ENCODE results near the gene PLEKHA8.

The PLEKHA8 gene

DNA sequence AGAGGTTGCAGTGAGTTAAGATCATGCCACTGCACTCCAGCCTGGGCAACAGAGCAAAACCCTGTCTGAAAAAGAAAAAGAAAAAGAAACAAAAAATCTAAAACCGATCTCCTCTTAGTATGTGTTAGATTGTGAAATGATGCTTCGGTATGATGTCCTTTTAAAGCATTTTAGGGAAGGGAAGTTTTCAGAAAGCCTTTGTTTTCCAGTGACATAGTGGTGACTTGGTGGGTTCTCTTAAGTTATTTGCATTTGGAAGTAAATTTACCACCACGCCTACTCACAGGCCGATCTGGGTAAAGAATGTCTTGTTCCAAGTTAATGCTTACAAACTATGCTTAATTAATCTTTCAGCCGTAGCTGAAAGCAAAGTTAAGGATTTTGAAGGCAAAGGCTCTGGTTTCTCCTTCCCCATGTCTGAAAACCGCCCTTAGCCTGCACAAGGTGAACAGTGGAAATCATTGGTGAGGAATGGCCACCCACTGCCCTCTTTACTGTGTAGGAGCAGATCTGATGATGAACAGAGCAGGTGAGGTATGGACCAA is 117.3 kb downstream of the PLEKHA8 start:
- DNase-seq (ENCODE audit: low read depth in 2 of 2) = no peak

DNA sequence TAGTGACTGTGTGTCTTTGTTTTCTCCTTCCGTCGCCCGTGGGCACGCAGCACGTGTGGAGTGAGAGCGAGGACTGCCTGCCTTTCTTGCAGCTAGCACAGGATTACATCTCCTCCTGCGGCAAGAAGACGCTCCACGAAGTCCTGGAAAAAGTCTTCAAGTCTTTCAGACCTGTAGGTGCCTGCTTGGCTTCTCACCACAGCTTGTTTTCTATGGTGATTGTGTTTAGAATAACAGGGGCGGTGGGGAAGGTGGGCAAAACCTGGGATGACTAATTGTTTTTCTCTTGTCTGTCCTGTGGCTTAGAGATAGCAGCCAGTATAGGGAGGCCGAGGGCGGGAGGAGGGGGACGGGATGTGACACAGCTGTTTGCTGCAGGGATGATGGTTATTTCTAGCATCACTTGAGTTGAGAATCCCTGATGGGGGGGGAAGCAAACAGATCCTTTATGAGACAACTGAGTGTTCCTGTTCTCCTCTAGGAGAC is 118.0 kb downstream of the PLEKHA8 start:
- no peak for DNase-seq (ENCODE audit: low read depth in 2 of 2)

DNA sequence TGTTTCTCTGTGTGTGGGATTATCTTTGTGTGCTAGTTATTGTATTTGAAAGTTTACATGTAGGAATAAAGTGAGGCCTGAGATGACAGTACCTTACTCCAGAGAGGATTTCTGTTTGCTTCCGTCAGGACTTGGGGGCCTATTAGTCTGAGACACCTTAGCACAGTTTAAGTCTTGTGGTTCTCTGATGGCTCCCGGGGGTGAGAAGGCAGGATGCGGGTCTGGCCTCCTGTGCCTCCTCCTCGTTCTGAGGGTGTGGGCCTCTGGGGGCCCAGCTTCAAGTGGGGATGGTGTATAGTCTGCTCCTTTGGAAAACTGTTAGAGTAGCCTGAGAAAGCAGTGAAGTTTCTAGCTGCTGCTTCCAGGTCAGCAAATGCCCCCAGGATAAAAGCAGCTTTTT is 119.0 kb downstream of the PLEKHA8 start:
- DNase-seq (ENCODE audit: low read depth in 2 of 2) = no peak

DNA sequence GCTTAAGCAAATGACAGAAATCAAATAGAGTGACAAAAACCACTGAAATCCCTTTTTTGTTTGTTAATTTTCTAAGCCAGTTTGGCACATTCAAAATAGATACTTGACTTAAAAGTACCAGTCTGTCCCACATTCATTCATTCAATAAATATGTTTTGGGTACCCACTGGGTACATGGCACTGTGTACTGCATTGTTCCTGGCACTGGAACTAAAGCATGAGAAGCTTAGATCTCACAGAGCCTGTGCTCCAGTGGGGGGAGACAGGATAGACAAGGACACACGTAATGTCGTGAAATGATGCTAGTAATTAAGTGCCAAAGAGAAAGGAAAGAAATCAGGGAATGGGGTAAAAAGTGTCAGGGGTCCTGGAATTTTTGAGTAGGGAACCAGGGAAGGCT is 119.6 kb downstream of the PLEKHA8 start:
- DNase-seq (ENCODE audit: low read depth in 2 of 2) = no peak

DNA sequence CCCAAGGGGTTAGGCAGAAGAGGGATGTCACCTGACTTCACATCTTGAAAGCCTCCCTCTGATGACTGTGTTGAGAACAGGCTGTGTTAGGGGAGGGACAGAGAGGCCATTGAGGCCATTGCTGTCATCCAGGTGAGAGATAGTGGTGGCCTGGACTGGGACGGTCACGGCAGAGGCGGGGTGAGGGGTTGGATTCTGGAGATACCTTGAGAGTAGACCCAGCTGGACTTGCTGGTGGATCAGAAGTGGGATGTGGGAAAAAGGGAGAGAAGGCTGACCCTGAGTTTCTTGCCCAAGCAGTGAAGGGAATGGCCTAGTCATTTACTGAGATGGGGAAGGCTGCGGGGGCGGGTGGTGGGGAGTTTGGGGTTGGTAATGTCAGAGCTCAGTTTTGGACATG is 120.2 kb downstream of the PLEKHA8 start:
- no peak for DNase-seq (ENCODE audit: low read depth in 2 of 2)

DNA sequence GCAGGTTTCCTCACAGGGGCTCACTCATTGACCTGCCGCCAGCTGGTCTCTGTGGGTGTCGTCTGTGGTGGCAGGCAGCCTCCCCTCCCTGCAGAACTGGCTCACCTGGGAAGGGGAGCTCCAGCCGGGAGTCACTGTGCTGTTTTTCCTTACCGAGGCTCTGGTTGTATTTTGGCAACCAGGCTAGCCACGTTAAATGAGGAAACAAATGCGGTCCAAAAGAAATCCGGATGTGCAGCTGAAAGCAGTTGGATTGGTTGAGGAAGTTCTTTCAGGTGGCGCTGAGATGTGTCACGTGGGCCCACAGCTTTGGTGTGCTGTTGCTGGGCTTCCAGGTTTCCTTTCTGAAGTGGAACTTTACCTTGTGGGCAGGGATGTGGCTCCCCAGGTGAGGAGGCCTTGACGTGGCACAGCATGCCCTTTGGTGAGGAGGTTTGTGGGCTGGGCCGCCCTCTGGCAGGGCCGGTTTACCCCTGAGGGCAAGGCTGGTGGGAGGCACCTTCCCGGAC is 120.8 kb downstream of the PLEKHA8 start:
- no peak for DNase-seq (ENCODE audit: low read depth in 2 of 2)

DNA sequence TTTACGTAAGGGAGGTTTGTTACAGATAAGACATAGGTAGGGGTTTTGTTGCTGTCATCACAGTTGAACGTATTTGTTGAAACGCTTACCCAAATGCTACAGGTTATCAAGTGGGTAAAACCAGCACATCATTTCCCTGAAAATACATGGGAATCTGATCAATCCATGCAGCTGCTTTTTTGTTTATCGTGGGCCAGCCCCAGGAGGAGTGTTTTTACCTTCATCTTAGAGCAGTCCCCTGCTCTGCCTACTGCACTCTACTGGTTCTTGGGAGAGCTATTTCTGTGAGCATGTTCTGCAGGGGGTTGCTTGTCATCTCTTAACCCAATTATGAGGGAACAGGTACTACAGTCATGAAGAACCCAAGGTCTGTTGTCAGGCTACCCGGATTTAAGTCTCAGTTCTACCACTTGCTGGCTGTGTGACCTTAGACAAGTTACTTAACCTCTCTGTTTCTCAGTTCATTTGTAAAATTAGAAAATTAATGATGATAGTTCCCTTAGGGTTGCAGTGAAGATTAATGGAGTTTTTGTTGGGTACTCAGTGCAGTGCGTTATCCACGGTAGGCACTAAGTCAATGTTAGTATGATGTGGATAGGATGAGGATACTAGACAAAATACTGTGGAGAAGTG is 121.5 kb downstream of the PLEKHA8 start:
- no peak for DNase-seq (ENCODE audit: low read depth in 2 of 2)

DNA sequence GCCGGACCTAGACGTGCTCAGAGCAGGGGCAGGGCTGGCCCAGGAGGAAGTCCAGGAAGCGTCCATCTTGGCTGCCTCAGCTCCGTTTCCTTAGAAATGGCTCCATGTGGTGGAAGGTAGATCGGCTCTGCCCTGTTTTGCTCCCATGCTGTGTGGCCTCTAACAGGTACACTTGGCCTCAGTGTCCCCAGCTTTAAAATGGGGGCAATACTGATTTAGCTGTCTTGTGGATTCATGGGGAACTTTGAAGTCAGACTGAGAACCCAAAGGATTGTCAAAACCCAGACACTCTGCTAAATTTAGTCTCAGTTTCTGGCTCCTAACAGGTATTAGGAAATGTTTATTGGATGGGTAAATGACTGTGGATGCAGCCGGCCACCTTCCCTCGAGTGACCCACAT is 122.5 kb downstream of the PLEKHA8 start:
- DNase-seq (ENCODE audit: low read depth in 2 of 2) = no peak

DNA sequence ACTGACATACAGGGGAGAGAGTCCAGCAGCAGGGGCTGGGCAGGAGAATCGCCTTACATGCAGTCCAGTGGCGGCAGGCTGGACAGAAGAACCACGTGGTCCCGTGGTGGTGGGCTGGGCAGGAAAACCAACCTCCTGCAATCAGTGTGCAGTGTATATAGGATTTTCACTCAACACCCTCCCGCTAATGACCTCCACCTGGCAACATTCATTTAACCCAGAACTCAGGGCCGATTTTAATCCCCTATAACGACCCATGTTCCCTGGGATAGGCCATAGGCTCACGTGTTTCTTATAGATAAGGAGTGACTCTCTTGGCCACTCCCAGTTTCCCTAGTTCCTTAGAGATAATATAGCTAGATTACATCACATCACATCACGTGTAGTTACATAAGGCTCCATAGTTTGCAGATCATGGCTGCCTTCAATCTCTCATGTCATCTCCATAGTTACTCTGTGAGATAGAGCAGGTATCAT is 125.9 kb downstream of the PLEKHA8 start:
- DNase-seq (ENCODE audit: low read depth in 2 of 2) = no peak

DNA sequence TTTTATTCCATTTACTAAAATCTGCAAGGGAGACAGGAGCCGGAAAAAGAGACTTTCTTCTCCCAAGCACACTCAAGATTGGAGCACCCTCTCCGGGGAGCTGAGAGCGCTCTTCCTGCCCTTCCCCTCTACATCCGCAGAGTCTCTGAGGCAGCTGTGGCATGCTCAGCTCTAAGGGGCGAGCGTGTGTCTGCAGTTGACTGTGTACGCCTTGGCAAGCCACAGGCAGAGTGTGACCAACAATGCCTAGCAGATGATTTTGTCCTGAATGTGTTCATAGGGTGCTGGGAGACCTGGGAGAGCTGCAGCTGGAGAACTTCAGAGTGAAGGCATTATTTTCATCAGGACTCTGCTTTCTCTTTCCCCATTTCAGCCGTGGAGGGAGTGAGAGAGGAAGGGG is 127.3 kb downstream of the PLEKHA8 start:
- DNase-seq (ENCODE audit: low read depth in 2 of 2) = no peak

DNA sequence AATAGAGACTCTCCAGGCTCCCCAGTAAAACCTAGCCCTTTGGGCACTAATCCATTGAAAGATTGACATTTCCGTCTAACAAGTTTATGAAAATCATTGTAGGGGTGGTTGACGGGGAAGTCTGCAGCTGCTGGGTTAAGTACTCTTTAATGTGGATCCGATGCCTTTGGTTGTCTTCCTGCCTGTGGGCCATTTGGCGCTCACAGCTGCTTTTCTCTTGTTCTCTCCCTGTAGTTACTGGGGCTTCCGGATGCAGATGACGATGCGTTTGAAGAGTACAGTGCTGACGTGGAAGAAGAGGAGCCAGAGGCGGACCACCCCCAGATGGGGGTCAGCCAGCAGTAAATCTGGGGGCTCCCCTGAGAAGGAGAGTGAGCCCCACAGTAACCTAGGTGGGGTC is 129.0 kb downstream of the PLEKHA8 start:
- no peak for DNase-seq (ENCODE audit: low read depth in 2 of 2)

DNA sequence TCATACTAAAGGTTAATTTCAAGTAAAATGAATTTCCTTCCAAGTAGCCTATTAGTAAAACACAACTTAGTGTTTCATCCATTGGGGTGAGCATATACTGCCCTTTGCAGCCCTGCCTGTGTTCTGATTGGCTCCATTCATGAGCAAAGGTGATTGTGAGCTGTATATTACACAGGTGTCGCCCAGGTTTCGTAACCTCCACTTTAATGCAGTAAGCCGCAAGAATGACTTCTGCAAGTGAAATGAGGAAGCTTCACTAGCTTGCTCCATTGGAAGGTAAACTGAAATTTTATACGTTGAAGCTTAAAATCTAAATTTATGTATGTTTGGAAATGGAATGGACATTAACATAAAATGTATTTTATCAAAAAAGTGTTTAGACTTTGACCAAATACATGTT is 131.0 kb downstream of the PLEKHA8 start:
- no peak for DNase-seq (ENCODE audit: low read depth in 2 of 2)

DNA sequence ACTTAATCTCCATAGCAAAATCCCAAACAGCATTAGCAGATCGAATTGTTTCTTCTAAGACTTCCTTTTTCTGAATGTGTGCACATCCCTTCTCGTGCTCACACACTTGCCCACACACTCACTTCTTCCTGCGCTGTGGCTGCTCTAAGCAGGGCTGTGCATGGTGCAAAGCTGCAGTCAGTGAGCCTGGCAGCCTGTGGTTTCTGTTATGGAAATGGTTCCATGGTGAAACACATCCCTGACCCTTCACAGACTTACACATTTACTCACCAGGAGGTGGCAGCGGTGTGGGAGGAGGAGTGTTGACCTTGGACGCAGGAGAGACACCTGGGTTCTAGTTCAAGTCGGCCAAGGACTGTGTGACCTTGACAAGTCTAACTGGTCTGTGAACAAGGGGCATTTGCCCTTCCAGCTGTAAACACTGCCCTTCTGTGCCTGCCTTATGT is 131.5 kb downstream of the PLEKHA8 start:
- DNase-seq (ENCODE audit: low read depth in 2 of 2) = no peak

DNA sequence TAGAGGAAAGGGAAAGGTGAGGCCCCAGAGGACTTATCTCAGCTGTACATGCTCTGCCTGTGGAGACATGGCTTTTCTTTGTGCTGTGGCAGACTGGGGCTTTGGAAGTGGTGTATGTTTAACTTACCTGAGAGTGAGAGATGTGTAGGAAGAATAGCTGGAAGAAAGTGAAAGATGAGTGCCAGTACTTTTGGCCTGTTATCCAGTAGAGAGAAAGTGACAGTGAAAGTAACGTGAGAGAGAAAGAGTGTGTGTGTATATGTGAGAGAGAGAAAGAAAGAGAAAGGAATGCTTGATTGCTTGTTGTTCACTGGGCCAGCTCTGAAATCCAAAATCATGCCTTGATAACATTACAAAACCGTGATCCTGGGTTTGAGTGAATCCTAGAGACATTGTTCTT is 132.1 kb downstream of the PLEKHA8 start:
- no peak for DNase-seq (ENCODE audit: low read depth in 2 of 2)

DNA sequence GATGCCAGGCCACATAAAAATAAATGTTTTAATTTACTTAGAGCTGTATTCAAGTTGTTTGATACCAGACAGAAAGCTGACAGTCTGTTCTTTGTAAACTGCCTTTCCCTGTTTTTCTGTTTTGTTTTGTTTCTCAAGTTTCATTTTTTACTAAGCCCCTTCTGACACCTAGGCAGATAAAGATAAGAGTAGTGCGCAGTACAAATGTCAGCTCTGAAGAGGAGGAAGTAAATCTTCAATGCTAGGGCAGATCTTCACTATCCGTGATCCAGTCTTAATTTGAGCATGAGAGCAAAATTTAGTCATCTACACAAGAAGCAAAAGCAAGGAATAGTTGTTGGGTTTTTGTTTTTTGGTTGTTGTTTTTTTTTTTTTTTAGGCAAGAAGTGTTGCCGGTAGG is 133.9 kb downstream of the PLEKHA8 start:
- no peak for DNase-seq (ENCODE audit: low read depth in 2 of 2)

DNA sequence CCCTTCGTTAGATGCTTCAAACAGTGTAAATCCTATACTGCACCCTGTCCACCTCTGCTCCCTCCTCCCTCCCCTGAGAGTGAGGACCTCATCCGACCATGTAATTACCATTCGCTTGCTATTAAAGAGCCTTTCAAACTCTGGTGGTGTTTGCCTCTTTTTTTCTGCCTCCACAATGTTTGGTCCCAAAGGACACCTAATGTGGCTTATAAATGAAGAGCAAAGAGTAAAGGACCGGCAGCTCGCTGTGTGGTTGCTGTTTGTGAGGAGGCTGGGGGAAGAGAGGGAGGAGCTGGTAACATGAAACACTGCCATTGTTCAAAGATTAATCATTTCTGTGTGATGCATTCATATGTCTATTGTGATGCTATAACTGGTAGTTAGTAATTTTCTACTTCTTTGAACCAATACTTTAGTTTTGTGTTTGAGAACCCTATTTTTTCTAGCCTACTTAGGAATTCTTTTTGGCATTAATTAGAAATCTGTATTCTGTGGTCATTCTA is 134.5 kb downstream of the PLEKHA8 start:
- DNase-seq (ENCODE audit: low read depth in 2 of 2) = no peak

DNA sequence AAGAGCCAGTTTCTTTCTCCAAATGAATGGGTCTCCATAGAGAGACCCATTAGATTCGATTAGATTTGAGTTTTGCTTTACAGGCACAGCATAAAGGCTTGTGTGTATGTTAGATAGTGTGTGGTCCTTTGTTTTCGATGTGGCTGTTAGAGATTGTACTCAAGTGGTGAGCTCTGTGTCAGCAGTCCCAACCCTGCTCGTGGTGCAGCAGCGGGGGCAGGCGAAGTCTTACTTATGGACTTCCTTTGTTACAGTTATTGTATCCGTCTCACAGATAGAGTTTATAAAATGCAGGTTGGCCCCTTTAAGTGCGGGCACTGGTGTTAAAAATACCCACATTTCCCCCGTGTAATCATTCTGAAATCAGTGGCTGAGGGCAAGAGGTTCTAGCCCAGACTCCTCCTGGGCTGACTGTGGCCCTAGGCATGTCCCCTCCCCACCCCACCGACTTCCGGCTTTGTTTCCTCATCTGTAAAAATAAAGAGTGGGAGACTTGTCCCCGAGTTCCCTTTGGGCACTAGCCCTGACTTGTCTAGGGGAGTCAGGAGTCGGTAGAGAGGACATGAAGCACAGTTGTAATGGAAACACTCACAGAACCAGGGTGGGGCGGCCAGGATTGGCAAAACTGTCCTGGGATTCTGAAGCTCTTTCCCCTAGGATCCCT is 135.2 kb downstream of the PLEKHA8 start:
- no peak for DNase-seq (ENCODE audit: low read depth in 2 of 2)

DNA sequence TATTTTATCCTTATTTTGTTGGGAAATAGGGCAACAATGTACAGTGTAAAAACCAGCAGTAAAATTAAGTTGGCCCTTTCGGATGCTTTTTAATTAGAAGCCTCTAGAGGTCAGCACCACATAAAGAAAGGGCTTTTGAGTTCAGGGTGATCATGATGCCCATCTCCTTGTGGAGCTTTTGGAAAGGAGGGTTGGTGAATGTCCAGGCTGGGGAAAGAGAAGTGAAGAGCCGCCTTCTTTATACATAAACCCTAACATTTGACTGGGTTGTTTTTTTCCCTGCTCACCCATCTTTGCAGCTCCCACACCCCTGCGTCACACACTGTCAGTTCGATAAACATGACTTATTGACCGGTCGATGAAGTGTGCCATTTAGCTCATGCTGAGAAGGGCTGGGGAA is 136.4 kb downstream of the PLEKHA8 start:
- DNase-seq (ENCODE audit: low read depth in 2 of 2) = no peak

DNA sequence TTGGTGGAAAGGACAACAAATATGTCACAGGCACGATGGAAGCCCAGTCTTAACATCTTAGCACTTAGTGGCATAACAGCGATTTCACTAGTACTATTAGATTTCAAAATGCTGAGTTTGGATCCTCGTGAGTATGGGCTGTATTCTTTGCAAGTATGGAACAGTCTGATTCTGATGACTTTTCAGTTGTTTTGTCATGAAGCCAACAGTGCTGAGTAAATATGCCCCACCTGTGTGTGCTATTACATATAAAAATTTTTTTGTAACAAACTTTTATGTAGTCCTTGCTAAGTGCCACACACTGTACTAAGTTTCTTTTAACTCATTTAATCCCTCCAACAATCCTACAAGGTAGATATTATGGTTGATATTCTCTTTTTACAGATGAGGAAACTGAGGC is 137.4 kb downstream of the PLEKHA8 start:
- no peak for DNase-seq (ENCODE audit: low read depth in 2 of 2)

DNA sequence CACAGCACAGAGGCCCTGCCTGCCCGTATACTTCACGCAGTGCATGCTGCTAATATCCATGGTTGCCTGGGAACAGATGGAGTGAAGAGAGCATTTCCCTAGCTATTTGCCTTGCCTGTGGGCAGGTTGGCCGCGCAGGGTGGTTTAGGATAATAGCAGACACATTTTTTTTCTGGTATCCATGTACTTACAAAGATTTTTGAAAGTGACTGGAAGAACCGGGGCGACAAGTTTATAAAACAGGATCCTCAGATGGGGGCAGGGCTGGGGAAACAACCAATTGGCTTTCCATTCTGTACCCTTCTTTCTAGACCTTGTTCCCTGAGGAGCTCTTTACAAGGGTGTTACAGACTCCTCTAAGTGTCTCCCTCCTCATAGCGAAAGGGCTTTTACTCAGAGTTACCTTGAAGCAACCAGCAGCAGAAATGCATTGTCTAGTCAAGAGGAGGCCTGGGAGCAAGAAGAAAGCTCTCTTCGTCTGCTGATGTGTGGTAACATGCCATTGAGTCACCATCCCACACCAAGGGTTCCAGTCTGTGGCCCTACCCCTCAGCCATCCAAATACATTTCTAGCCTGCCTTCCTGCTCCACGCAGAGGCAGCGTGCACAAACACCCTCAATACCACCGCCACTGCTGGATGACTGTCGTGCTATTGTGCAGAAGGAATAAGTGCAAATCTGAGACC is 138.1 kb downstream of the PLEKHA8 start:
- DNase-seq (ENCODE audit: low read depth in 2 of 2) = no peak

DNA sequence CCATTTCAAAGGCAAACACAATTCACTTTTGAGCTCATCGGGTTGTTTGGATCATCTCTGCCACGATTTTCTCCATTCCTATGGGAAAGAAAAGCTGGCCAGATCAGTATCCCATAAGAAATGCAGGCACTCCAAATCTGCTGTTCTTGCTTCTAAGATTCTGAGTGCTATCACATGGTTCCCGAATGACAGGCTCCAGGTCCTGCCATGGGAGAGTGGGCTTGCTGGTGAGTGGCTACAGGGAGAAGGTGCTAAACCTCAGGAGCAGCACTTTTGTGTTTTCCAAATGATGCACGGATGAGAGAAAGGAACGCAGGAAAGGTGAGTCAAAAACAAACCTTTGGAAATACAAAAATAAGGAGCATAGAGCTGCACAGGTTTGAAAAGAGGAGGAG is 138.6 kb downstream of the PLEKHA8 start:
- no peak for DNase-seq (ENCODE audit: low read depth in 2 of 2)

DNA sequence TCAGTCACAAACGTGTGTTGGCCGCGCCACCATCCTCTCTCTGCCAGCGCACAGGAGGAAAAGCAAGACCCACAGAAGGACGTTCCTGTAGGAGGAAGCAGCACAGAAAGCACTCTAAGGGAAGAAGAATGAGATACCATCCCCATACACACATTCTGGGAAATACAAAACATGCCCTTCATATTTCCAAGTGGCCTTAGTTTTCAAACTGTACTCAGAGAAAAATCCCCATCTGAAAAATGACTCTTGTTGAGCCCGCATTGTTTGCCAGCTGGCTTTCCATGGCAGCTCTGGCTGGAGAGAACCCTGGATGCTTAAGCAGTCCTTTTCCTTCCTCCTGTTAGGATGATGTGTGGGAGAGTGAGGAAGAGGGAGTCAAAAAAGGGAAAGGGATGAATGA is 139.7 kb downstream of the PLEKHA8 start:
- no peak for DNase-seq (ENCODE audit: low read depth in 2 of 2)
